HG03469 (cell line): ENCODE measurements around the gene CCDC121.

Experiments used
- ATAC-seq: cut with Tn5 transposase; IDR thresholded peaks from one replicate; pipeline ENCODE4 v1.9.1; 2021; ENCODE audit warnings: mild to moderate bottlenecking, moderate library complexity, moderate number of reproducible peaks; ENCODE audit not compliant: unreplicated experiment

The CCDC121 gene

GRCh38 chr2:27582695-27583389, 46.0 kb downstream of the CCDC121 start, which contains the start of gene ZNF512:
TSS of gene ZNF512 (plus strand) at chr2:27583042. CDS start at chr2:27583113, 71 bp downstream.
- ATAC-seq = peak; percentile 79

- no peak for ATAC-seq
Observed at GRCh38 chr2:27582129-27582694, 46.6 kb downstream of the CCDC121 start.

GRCh38 chr2:27581417-27582128, 47.2 kb downstream of the CCDC121 start:
- ATAC-seq = no peak
